ENCODE measurements around the gene LAMB2.

DNA sequence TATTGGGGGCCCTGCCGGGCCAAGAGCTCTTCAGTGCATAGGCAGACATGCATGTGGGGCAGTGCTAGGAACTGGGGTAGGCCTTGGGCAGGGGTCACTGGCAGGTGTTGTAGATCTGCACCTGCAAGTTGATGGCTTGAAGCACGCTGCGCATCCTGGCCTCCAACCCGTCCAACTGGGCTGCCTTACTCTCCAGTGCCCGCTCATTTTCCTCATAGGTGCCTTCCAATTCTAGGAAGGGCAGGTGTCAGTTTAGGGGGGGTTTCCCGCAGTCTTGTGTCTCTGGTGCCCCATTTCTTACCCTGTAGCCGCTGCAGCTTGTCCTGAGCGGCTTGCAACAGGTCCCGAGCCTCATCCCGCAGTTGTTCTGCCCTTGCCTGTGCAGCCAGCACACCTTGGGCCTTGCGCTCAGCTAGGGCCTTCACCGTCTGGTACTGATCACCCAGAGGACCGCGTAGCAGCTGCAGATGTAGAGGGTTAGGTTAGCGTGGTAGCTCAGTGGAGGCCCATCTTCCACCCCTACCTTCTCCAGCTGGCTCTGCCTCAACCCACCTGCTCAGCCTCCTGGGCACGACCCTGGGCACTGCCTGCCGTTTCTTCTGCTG, 11.6 kb downstream of the LAMB2 start:
- TF ChIP-seq, protein P1, sequence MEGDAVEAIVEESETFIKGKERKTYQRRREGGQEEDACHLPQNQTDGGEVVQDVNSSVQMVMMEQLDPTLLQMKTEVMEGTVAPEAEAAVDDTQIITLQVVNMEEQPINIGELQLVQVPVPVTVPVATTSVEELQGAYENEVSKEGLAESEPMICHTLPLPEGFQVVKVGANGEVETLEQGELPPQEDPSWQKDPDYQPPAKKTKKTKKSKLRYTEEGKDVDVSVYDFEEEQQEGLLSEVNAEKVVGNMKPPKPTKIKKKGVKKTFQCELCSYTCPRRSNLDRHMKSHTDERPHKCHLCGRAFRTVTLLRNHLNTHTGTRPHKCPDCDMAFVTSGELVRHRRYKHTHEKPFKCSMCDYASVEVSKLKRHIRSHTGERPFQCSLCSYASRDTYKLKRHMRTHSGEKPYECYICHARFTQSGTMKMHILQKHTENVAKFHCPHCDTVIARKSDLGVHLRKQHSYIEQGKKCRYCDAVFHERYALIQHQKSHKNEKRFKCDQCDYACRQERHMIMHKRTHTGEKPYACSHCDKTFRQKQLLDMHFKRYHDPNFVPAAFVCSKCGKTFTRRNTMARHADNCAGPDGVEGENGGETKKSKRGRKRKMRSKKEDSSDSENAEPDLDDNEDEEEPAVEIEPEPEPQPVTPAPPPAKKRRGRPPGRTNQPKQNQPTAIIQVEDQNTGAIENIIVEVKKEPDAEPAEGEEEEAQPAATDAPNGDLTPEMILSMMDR (IDR thresholded peaks at IDR 0.05) = no peak
- no peak for TF ChIP-seq RAD21 (IDR thresholded peaks at IDR 0.05; ENCODE audit: low read length)
- no peak for TF ChIP-seq EP300 (IDR thresholded peaks at IDR 0.05; ENCODE audit: borderline replicate concordance in 1 of 2, low read depth in 1 of 2, low read length in 1 of 2)
- no peak for TF ChIP-seq SMC3 (IDR thresholded peaks at IDR 0.05; ENCODE audit: low read depth, low read length)
- TF ChIP-seq GABPA (IDR thresholded peaks at IDR 0.05; ENCODE audit: low read depth) = no peak
- no peak for TF ChIP-seq JUND (IDR thresholded peaks at IDR 0.05)
- TF ChIP-seq, protein P2, sequence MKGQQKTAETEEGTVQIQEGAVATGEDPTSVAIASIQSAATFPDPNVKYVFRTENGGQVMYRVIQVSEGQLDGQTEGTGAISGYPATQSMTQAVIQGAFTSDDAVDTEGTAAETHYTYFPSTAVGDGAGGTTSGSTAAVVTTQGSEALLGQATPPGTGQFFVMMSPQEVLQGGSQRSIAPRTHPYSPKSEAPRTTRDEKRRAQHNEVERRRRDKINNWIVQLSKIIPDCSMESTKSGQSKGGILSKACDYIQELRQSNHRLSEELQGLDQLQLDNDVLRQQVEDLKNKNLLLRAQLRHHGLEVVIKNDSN (IDR thresholded peaks at IDR 0.05; ENCODE audit: borderline replicate concordance, low read depth) = no peak
- TF ChIP-seq REST (IDR thresholded peaks at IDR 0.05; ENCODE audit: low read depth, low read length) = no peak
